Neural progenitor cell (in vitro differentiated cells): ENCODE results near the gene EFS.

ENCODE experiments used
- CTCF ChIP-seq: fragments of 200-600 bp; sonication (generic); IDR thresholded peaks from 2 replicates; pipeline ENCODE4 v1.5.1; 2017; ENCODE audit warnings: antibody characterized with exemption, mild to moderate bottlenecking
- EZH2 ChIP-seq: fragments of 200-600 bp; sonication (generic); IDR thresholded peaks from 2 replicates; pipeline ENCODE4 v1.6.1; 2017; ENCODE audit warnings: antibody characterized with exemption, mild to moderate bottlenecking, moderate library complexity
- EZH2phosphoT487 ChIP-seq: fragments of 200-600 bp; sonication (generic); IDR thresholded peaks from 2 replicates; pipeline ENCODE4 v1.6.1; 2017; ENCODE audit warnings: antibody characterized with exemption

- TF ChIP-seq EZH2: no peak
- TF ChIP-seq CTCF: no peak
- TF ChIP-seq EZH2phosphoT487: no peak
These were observed 12.2 kb upstream of the EFS start for GRCh38 chr14:23377198-23377550.
